HT-29 (cell line): Measurements from ENCODE around the gene TMEM185A. TPM values are rescaled to one million over a fixed set of nuclear protein-coding genes. Genes with fewer than 3 reads are reported as not detected.
"Not testable (repeated sequence)": the region's sequence is repeated elsewhere in the genome, so short reads cannot be mapped to it uniquely, and the experiment has no call there.

ENCODE experiments used
- DNase-seq: peaks from one replicate; pipeline ENCODE4 v3.0.0-alpha.2; 2015; ENCODE audit warnings: low spot score
- total RNA-seq: library from RNA; depleted of rRNA; stranded (reverse); fragments of >200 nt; shearing (Covaris generic); gene quantifications from 2 replicates; pipeline ENCODE4 v1.2.3, GENCODE V29; 2014

TMEM185A gene
- total RNA-seq, 1 experiment from 2014 or later: 25.0 TPM

DNA sequence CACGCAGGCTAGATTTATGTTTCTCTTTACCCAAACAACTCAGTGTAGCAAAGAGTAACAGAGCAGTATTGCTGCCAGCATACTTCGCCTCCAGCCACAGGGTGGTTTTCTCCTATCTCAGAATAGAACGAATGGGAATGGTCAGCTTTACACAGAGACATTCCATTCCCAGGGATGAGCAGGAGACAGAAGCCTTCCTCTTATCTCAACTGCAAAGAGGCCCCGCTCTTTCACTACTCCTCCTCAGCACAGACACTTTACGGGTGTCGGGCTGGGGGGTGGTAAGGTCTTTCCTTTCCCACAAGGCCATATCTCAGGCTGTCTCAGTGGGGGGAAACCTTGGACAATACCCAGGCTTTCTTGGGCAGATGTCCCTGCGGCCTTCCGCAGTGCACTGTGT is 4.8 kb downstream of the TMEM185A start:
- DNase-seq: not testable (repeated sequence)

DNA sequence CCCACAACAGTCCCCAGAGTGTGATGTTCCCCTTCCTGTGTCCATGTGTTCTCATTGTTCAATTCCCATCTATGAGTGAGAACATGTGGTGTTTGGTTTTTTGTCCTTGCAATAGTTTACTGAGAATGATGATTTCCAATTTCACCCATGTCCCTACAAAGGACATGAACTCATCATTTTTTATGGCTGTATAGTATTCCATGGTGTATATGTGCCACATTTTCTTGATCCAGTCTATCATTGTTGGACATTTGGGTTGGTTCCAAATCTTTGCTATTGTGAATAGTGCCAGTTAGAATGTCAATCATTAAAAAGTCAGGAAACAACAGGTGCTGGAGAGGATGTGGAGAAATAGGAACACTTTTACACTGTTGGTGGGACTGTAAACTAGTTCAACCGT is 11.9 kb downstream of the TMEM185A start:
- not testable (repeated sequence) for DNase-seq

GRCh38 chrX:149618871-149619270 is 12.7 kb downstream of the TMEM185A start:
- no peak for DNase-seq

GRCh38 chrX:149611623-149612175 is 19.9 kb downstream of the TMEM185A start:
- no peak for DNase-seq

- DNase-seq: no peak
Observed at GRCh38 chrX:149610511-149610910, 21.1 kb downstream of the TMEM185A start.

- no peak for DNase-seq
Observed at GRCh38 chrX:149607699-149608098, 23.9 kb downstream of the TMEM185A start.

DNA sequence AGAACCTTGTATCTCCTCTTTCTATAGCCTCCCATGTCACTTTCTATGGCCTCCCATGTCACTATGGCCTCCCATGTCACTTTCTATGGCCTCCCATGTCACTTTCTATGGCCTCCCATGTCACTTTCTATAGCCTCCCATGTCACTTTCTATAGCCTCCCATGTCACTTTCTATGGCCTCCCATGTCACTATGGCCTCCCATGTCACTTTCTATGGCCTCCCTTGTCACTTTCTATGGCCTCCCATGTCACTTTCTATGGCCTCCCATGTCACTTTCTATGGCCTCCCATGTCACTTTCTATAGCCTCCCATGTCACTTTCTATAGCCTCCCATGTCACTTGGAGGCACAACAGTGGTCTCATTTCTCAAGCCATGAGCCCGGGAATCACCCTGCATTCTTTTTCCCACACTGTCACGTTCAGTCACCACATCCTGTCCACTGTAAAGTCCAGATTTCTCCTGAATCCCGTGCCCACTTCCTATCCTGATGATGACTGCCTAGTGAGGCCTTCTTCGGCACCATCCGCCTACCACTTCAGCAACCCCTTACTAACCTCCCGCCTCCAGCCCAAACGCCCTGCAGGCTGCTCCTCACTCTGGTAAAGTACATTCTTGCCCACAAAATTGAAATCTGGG is 26.2 kb downstream of the TMEM185A start:
- DNase-seq: not testable (repeated sequence)

- DNase-seq: not testable (repeated sequence)
Observed at GRCh38 chrX:149598603-149599002, 33.0 kb downstream of the TMEM185A start.

DNA sequence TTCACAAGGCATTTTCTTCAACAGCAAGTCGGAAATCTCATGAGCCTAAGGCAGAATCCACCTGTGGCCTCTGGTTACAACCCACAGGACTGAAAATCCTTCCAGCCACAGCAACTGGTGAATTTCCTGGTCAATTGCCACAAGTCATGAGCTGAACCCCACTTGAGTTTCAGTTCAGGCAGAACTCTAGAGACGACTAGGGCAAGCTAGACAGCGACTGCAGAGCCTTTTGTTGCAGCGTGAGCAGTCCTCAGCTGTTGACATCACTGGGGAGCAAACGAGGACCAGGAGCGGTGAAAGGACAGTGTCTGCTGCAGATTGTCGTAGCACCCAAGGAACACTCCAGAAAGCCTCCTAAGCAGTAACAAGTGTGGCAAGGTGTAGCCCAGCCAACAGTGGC is 35.6 kb downstream of the TMEM185A start:
- DNase-seq: not testable (repeated sequence)

DNA sequence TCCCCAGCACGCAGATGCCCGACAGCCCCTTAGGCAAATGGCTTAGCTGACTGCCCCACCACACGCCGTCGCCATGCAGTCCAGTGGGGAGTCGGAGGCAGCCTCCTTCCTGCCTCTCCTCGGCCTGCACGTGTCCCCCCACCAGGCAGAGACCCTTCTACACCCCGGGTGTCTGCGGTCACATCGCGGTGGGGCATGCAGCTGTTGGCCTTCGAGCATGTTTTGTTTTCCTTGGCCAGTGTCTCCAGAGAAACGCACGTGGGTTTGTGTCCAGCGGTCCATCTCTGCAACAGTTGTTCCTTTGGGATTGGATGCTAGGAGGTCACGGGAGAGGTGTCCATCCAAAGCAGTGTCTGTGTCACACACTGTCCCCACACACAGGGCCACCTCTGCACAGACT is 36.4 kb downstream of the TMEM185A start, which contains the start of gene HSFX2:
Gene HSFX2 (minus strand): TSS at position 101 of the 400 bp plus-strand sequence. CDS start 614 bp downstream, outside the sequence.
- DNase-seq: not testable (repeated sequence)

GRCh38 chrX:149590993-149591392 is 40.6 kb downstream of the TMEM185A start:
- not testable (repeated sequence) for DNase-seq

DNA sequence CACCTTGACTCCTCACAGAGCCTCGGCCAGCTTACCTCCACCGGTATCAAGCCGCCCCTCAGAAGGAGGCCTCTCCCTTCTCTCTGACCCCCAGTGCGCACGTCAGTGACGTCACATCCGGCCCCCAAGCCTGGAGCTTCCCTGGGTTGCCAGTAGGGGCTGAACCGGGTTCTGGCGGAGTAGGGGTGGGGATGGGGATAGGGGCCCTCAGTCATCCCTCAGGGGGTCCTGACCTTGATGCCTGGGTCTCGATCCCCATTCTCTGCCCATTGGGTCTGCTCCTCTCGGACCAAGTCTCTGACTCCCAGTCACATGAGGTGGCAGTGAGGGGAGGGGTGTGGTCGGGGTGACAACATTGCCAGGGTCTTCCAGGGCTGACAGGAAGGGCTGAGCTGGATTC is 44.2 kb downstream of the TMEM185A start, which contains the start of gene MAGEA9B:
Gene MAGEA9B (minus strand): TSS at position 101 of the 400 bp plus-strand sequence. CDS start 4,280 bp downstream, outside the sequence.
- not testable (repeated sequence) for DNase-seq

DNA sequence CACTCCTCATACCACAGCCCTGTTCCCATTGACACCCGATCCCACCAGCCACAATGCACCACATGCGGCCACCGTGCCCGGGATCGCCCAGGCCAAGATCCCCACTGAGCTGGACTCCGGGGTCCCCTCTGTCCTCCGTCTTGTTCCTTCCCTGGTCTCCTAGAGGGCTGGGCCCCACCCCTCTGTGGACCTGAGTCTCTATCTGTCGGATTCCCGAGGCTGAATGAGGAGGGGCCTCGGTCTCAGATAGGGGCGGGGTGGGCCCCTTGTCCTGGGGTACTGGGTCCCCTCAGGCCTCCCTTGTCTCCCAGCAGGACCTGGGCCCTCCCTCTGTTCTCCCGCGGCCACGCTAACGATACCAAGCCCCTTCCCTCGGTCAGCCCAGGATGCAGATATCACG is 46.0 kb downstream of the TMEM185A start:
- DNase-seq: not testable (repeated sequence)

DNA sequence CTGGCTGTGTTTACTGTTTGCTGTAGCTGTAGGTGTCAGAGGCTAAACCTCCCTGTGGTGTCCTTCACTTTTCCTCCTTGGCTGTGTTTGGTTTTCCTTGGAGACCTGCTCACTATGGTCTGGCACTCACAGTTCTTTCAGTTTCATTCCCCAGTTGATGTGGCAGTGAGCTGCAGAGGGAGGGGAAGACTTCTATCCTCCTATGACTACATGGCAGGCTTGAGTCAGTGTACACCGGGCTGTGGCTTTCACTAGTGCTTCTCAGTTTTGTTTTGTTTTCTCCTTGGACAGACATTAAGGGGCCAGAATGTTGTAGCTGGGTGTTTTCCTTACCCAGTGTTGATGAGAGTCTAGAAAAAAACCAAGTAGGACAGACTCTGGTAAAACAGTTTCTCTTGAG is 58.1 kb downstream of the TMEM185A start:
- not testable (repeated sequence) for DNase-seq

DNA sequence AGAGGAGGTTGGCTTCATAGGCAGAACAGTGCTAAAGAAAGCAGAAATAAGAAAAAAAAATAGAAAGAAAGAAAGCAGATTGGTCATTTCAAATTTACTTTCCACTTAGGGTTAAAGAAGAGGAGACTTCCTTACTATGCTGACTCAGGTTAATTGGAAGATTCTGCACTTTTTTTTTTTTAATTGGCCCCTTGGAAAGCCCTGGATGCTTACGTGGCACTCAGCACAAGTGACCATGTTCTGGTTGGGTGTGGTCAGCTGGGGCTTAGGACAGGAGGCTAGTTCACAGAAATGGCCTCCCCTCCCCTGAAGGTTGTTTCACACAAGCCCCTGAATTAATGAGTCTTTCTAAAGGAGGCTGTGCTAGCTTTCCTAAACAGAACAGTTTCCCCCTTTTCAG is 58.8 kb downstream of the TMEM185A start:
- no peak for DNase-seq

DNA sequence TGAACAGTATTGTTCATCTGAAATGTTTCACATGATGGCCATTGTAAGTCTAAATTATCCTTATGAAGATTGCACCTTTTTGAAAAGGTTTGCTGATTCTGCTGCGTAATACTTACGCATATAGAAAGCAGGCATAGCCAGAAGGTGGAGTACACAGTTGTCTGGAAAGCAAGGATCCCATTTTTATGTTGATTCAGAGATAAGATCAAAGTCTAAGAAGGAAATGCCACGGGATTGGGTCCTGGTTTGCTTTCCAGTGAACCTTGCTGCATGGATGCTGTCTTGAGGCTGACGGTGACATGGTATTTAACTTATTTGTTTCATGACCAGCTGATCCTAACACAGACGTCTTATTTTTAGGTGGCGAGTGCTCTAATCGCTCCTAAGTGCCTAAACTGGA is 59.8 kb downstream of the TMEM185A start:
- no peak for DNase-seq

DNA sequence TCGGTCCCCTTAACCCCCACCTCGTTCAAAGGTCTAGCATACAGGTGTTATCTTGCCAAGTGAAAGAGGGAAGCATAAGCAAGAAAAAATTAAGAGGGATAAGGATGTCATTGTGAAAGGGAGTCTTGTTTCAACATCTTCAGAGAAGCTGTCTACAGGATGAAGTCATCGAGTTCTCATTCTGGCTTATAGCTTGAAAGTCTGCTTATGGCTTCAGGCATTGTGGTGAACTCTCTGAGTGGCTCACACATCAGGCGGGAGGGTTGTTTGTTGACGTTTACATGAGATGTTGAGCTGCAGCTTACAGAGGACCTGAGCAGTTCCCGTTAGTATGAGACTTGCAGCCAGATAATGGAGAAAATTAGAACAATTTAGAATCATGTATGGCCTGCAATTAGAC is 60.9 kb downstream of the TMEM185A start:
- no peak for DNase-seq

GRCh38 chrX:149569770-149570169 is 61.8 kb downstream of the TMEM185A start:
- DNase-seq: no peak

- DNase-seq: no peak
Observed at GRCh38 chrX:149568701-149569296, 62.8 kb downstream of the TMEM185A start.

DNA sequence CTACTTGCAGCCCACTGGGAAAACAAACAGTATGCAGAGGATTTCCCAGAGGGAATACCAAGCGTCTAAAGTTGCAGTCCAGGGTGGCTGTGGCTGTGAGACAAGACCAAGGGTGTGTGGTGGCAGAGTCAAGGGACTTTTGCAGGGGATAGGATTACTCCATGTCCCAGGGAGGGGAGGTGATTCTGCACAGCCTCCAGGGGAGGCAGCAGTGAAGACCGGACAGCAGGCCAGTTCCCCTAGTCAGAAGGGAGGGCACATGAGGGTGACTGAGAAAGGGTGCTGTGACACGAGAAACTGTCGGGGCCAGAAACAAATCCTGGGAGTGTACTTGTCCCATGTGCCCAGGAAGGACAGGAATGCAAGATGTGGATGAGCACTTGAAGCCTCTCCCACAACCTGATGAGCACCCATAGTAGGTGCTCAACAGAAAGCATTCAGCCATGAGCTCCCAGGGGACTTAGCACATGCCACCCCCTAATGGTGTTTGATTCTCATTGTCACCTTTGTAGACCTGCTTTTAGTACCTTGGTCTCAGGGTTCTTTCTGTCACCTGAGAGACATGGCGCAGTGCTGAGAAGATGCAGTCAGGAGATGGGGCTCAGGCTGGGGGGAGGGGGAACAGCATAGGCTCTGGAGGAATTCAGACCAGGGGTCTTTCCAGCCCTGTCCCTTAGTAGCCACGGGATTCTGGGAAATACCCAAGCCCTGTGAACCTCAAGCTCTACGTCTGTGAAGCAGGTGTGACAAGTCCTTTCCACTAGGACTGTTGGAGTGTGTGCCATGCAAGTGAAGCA is 63.8 kb downstream of the TMEM185A start:
- DNase-seq: no peak

DNA sequence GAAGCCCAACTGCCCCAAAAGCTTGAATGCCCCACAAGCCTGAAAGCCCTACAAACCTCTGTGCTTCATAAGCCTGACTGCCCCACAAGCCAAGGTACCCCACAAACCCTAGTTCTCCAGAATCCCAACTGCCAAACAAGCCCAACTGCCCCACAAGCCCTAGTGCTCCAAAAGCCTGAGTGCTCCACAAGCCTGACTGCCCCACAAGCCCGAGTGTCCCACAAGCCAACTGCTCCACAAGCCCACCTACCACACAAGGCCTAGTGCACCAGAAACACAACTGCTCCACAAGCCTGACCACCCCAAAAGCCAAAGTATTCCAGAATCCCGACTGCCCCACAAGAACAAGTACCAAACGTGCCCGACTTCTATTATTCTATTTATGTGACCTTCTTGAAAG is 68.2 kb downstream of the TMEM185A start:
- DNase-seq: no peak

DNA sequence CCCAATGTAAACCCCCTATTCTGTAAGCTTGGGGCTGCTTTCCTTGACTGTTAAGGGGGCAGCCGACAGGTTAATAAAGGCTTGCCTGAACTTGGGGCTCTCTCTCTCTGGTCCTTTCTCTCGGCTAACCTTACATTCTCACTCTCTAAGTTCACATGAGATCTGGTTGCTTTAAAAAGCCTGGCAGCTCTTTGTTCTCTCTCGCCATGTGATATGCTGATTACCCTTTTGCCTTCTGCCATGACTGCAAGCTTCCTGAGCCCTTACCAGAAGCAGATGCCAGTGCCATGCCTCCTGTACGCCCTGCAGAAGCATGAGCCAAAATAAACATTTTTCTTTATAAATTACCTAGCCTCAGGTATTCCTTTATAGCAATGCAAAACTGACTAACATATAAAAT is 76.3 kb downstream of the TMEM185A start:
- not testable (repeated sequence) for DNase-seq
